ENCODE results near the gene LSP1. TPM values are rescaled to one million over a fixed set of nuclear protein-coding genes. Genes with fewer than 3 reads are reported as not detected.
A peak's percentile ranks its signal among the peaks of the same experiment; 100 is the strongest.

The LSP1 gene
- total and polyA plus RNA-seq, 2 of the 13 experiments (the other 11 are each of a cell fraction or from before 2014, with no cell fraction given) = 0.59 to 1.00 TPM

DNA sequence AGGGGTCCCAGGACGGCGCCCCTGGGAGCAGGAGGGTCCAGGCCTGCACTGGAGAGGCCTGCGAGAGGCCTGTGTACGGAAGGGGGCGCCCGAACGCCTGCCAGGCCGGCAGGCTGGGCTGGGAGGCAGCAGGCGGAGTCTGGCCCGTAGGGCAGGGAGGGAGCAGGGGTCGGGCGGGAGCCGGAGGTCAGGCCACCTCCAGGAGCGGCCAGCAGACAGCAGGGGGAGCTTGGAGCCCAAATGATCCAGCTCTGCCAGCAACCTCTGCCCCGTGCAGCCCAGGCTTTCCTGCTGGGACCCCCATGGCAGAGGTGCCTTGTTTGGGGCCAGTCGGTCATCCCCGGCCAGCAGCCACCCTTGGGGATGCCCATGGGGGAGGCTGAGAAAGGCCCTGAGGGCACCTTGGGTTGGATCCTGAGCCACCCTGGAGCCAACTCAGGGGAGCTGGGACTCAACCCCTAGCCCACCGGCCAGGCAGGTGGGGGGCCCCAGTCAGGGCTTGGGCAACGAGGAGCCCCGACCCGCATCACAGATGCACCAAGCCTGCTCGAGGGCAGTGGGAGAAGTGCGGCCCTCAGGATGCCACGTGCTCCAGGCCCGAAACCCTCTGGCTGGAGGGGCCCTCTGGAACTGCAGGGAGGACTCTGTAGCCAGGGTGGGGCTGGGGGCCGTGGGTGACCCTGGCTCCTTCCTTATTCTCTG, 27.7 kb upstream of the LSP1 start (continued):
- TF ChIP-seq EZH2 (conservative IDR thresholded peaks at IDR 0.05; ENCODE audit: low read depth, low read length) (no peak), ZNF3 (CRISPR knock-in tag; IDR thresholded peaks at IDR 0.05) (no peak), CHD4 (IDR thresholded peaks at IDR 0.05; ENCODE audit: borderline replicate concordance, low read length) (no peak), ZNF343 (CRISPR knock-in tag; IDR thresholded peaks at IDR 0.05) (peak; percentile 36; the same call in 1 of the 2 replicates), ZNF572 (CRISPR knock-in tag; IDR thresholded peaks at IDR 0.05) (no peak), GZF1 (CRISPR knock-in tag; IDR thresholded peaks at IDR 0.05) (no peak), DRAP1 (CRISPR knock-in tag; IDR thresholded peaks at IDR 0.05) (0 out of 2 replicates have a peak, but pooled peaks have one; percentile 52), ZNF747 (CRISPR knock-in tag; IDR thresholded peaks at IDR 0.05; ENCODE audit: borderline replicate concordance) (peak; percentile 85), SRSF1 (optimal IDR thresholded peaks at IDR 0.05; ENCODE audit: low read depth, low read length) (no peak), GATAD2A (CRISPR knock-in tag; IDR thresholded peaks at IDR 0.05) (peak; percentile 63), BHLHE40 (IDR thresholded peaks at IDR 0.05; ENCODE audit: low read length) (no peak), ZNF780A (CRISPR knock-in tag; IDR thresholded peaks at IDR 0.05) (no peak), HINFP (CRISPR knock-in tag; IDR thresholded peaks at IDR 0.05; ENCODE audit: low read depth) (peak; percentile 67; the same call in 1 of the 2 replicates), GLI4 (CRISPR knock-in tag; IDR thresholded peaks at IDR 0.05; ENCODE audit: borderline replicate concordance) (peak; percentile 89; the same call in 1 of the 2 replicates), ZBTB25 (CRISPR knock-in tag; IDR thresholded peaks at IDR 0.05) (no peak), ZNF619 (CRISPR knock-in tag; IDR thresholded peaks at IDR 0.05) (no peak), NFYC (CRISPR knock-in tag; IDR thresholded peaks at IDR 0.05) (no peak), ZNF468 (CRISPR knock-in tag; IDR thresholded peaks at IDR 0.05) (no peak), ZNF766 (CRISPR knock-in tag; IDR thresholded peaks at IDR 0.05; ENCODE audit: borderline replicate concordance) (peak; percentile 61; the same call in 1 of the 2 replicates), ZNF292 (CRISPR knock-in tag; IDR thresholded peaks at IDR 0.05; ENCODE audit: borderline replicate concordance, low read depth) (no peak), ZFP82 (CRISPR knock-in tag; IDR thresholded peaks at IDR 0.05; ENCODE audit: borderline replicate concordance) (no peak), ZFP37 (CRISPR knock-in tag; IDR thresholded peaks at IDR 0.05; ENCODE audit: borderline replicate concordance) (no peak), GTF2F1 (IDR thresholded peaks at IDR 0.05; ENCODE audit: low read length) (no peak), FOXK1 (CRISPR knock-in tag; IDR thresholded peaks at IDR 0.05; ENCODE audit: borderline replicate concordance, low read depth) (no peak)
- TF ChIP-seq, protein P1, sequence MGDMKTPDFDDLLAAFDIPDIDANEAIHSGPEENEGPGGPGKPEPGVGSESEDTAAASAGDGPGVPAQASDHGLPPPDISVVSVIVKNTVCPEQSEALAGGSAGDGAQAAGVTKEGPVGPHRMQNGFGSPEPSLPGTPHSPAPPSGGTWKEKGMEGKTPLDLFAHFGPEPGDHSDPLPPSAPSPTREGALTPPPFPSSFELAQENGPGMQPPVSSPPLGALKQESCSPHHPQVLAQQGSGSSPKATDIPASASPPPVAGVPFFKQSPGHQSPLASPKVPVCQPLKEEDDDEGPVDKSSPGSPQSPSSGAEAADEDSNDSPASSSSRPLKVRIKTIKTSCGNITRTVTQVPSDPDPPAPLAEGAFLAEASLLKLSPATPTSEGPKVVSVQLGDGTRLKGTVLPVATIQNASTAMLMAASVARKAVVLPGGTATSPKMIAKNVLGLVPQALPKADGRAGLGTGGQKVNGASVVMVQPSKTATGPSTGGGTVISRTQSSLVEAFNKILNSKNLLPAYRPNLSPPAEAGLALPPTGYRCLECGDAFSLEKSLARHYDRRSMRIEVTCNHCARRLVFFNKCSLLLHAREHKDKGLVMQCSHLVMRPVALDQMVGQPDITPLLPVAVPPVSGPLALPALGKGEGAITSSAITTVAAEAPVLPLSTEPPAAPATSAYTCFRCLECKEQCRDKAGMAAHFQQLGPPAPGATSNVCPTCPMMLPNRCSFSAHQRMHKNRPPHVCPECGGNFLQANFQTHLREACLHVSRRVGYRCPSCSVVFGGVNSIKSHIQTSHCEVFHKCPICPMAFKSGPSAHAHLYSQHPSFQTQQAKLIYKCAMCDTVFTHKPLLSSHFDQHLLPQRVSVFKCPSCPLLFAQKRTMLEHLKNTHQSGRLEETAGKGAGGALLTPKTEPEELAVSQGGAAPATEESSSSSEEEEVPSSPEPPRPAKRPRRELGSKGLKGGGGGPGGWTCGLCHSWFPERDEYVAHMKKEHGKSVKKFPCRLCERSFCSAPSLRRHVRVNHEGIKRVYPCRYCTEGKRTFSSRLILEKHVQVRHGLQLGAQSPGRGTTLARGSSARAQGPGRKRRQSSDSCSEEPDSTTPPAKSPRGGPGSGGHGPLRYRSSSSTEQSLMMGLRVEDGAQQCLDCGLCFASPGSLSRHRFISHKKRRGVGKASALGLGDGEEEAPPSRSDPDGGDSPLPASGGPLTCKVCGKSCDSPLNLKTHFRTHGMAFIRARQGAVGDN (CRISPR knock-in tag; IDR thresholded peaks at IDR 0.05) = peak; percentile 94

Measured in HepG2 (cell line).